ENCODE results near the gene FAM81B. TPM values are rescaled to one million over a fixed set of nuclear protein-coding genes. Genes with fewer than 3 reads are reported as not detected.

The FAM81B gene
- polyA plus RNA-seq, 1 donor (not counting 4 experiments of a cell fraction or from before 2014, with no cell fraction given), result not detected

DNA sequence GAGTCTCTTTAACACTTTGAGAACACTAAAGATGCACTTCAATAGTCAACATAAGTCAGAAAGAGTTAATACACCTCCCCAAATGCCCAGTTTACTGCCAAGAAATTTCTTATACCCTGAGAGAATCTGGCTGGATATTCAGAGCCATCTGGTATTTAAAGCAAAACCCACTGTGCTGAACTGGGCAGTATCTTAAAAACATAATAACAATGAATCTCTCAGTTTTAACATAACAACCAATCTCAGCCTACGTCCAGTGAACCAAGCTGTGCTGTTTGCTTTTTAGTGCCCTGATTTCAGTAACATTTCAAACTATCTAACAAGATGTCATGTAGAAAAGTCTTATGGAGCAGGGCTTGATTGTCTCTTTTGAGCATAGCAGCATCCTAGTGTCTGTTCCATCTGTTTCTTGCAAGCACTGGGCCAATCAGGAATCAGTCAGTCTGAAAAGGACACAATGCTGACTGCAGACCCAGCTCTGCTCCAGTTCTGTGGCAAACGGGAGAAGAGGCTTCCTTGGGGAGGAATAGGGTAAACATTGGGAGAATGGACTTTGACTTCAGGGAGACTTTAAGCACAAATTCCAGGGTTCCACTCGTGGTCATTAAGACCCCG lies 43.6 kb upstream of the FAM81B start:
- Histone ChIP-seq H4K20me1 (ENCODE audit: control insufficient read depth, extremely low read depth, insufficient read depth, low read length) (no peaks in the 10 kb centered on the region), H3K27me3 (ENCODE audit: control insufficient read depth, extremely low read depth, insufficient read depth, low read length) (no peaks in the 10 kb centered on the region), H3K36me3 (ENCODE audit: control insufficient read depth in 2 of 2, extremely low read depth in 1 of 2, insufficient read depth in 2 of 2, low read length in 2 of 2) (no peaks in the 10 kb centered on the region), H3K4me1 (ENCODE audit: control insufficient read depth, extremely low read depth, insufficient read depth, low read length) (no peaks in the 10 kb centered on the region), H3K4me2 (ENCODE audit: control insufficient read depth, extremely low read depth, insufficient read depth, low read depth, low read length) (no peak overlapping the region), H3K4me3 (ENCODE audit: control insufficient read depth in 2 of 3, extremely low read depth in 1 of 3, insufficient read depth in 2 of 3, low read depth in 1 of 3, low read length in 3 of 3) (no peak overlapping the region), H3K9ac (ENCODE audit: control insufficient read depth, extremely low read depth, insufficient read depth, low read length) (no peak overlapping the region), H2AFZ (ENCODE audit: control insufficient read depth, low read length) (no peak overlapping the region), H3K9me3 (ENCODE audit: control insufficient read depth, low read depth, low read length) (no peaks in the 10 kb centered on the region), H3K27ac (ENCODE audit: control insufficient read depth, insufficient read depth, low read length) (no peak overlapping the region), H3K79me2 (ENCODE audit: control insufficient read depth, insufficient read depth, low read length) (no peaks in the 10 kb centered on the region), H3K9me1 (ENCODE audit: control insufficient read depth, extremely low read depth, insufficient read depth, low read length) (no peaks in the 10 kb centered on the region)
- dilution Hi-C loops (cut with MboI; ENCODE audit: extremely low pct_ligation_motif_present, low sequenced_read_pairs), result no loop called here
- no peak for TF ChIP-seq EZH2 (IDR thresholded peaks at IDR 0.05; ENCODE audit: low read length)
- TF ChIP-seq, protein P1, sequence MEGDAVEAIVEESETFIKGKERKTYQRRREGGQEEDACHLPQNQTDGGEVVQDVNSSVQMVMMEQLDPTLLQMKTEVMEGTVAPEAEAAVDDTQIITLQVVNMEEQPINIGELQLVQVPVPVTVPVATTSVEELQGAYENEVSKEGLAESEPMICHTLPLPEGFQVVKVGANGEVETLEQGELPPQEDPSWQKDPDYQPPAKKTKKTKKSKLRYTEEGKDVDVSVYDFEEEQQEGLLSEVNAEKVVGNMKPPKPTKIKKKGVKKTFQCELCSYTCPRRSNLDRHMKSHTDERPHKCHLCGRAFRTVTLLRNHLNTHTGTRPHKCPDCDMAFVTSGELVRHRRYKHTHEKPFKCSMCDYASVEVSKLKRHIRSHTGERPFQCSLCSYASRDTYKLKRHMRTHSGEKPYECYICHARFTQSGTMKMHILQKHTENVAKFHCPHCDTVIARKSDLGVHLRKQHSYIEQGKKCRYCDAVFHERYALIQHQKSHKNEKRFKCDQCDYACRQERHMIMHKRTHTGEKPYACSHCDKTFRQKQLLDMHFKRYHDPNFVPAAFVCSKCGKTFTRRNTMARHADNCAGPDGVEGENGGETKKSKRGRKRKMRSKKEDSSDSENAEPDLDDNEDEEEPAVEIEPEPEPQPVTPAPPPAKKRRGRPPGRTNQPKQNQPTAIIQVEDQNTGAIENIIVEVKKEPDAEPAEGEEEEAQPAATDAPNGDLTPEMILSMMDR (optimal IDR thresholded peaks at IDR 0.05 in 1 of 3, IDR thresholded peaks at IDR 0.05 in 1 of 3, conservative IDR thresholded peaks at IDR 0.05 in 1 of 3; ENCODE audit: extremely low read depth in 1 of 3, insufficient read depth in 2 of 3, low read length in 3 of 3), result no peak
- DNase-seq (ENCODE audit: low read depth, low spot score) (no peak), FAIRE-seq (no peak)

DNA sequence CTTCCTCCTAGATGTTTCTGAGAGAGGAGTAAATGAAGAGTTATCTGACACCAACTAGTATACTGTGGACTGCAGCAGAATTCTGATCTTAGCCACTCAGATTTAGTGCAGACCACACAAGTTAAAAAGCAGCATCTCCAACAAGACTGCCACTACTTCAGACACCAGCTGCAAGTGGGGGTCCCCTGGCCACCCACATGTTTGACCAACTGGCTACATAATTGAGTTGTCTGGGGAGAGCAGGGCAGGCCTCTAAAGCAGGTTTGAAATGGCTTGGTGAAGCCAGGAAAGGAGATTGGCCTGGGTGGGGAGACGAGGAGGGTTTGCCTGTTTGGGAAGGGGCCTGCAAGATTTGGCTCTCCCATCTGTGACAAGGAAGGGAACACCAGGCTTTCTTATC lies 40.5 kb upstream of the FAM81B start:
- TF ChIP-seq EZH2 (IDR thresholded peaks at IDR 0.05; ENCODE audit: low read length), result no peak
- TF ChIP-seq, protein P1 (optimal IDR thresholded peaks at IDR 0.05 in 1 of 3, IDR thresholded peaks at IDR 0.05 in 1 of 3, conservative IDR thresholded peaks at IDR 0.05 in 1 of 3; ENCODE audit: extremely low read depth in 1 of 3, insufficient read depth in 2 of 3, low read length in 3 of 3), result no peak
- dilution Hi-C loops (cut with MboI; ENCODE audit: extremely low pct_ligation_motif_present, low sequenced_read_pairs), result no loop called here
- Histone ChIP-seq H2AFZ (ENCODE audit: control insufficient read depth, low read length) (no peak overlapping the region), H3K9me1 (ENCODE audit: control insufficient read depth, extremely low read depth, insufficient read depth, low read length) (no peaks in the 10 kb centered on the region), H3K36me3 (ENCODE audit: control insufficient read depth in 2 of 2, extremely low read depth in 1 of 2, insufficient read depth in 2 of 2, low read length in 2 of 2) (no peaks in the 10 kb centered on the region), H3K4me3 (ENCODE audit: control insufficient read depth in 2 of 3, extremely low read depth in 1 of 3, insufficient read depth in 2 of 3, low read depth in 1 of 3, low read length in 3 of 3) (no peak overlapping the region), H3K79me2 (ENCODE audit: control insufficient read depth, insufficient read depth, low read length) (no peaks in the 10 kb centered on the region), H3K4me1 (ENCODE audit: control insufficient read depth, extremely low read depth, insufficient read depth, low read length) (no peaks in the 10 kb centered on the region), H3K27me3 (ENCODE audit: control insufficient read depth, extremely low read depth, insufficient read depth, low read length) (no peaks in the 10 kb centered on the region), H3K27ac (ENCODE audit: control insufficient read depth, insufficient read depth, low read length) (no peak overlapping the region), H4K20me1 (ENCODE audit: control insufficient read depth, extremely low read depth, insufficient read depth, low read length) (no peaks in the 10 kb centered on the region), H3K9ac (ENCODE audit: control insufficient read depth, extremely low read depth, insufficient read depth, low read length) (no peak overlapping the region), H3K9me3 (ENCODE audit: control insufficient read depth, low read depth, low read length) (no peaks in the 10 kb centered on the region), H3K4me2 (ENCODE audit: control insufficient read depth, extremely low read depth, insufficient read depth, low read depth, low read length) (no peak overlapping the region)
- DNase-seq (ENCODE audit: low read depth, low spot score) (no peak), FAIRE-seq (no peak)
